Measurements from ENCODE around the gene STARD3.

DNA sequence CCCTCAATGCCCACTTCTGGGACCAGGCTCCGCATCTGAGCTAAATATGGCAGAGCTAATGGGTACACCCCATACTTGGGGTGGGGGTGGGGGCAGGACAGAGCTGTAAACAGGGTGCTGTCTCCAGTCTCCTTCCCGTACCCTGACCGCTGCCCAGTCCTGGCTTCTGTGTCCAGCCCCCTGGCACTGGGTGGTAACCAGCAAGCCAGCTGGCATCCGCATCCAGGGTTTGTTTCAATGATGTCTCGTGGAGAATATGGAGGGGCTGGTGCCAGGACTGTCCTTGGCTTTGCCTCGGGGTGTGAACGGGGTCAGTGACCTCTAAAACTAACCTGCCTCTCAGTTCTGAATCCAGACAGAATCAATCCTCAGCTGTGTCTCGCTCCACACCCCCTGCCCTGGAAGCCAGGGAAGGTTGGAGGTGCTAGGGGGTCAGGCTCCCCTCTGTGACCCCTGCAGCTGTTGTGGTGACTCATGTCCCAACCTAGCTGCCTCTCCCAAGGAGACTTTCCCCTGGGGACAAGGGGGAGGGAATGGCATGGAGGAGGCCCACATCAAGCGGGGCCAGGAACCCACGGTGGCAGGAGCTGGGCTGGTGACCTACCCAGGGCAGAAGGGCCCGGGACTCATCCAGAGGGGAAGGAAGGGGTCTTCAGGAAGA lies 29.8 kb downstream of the STARD3 start:
- TF ChIP-seq EP300 (IDR thresholded peaks at IDR 0.05) (no peak), CTCF (IDR thresholded peaks at IDR 0.05) (no peak), POLR2A (IDR thresholded peaks at IDR 0.05) (no peak), POLR2AphosphoS5 (IDR thresholded peaks at IDR 0.05) (no peak)
